Ovary (tissue), 3 donors: Measurements from ENCODE around the gene LYSET.

Experiments
- POLR2A ChIP-seq: fragments of 450-650 bp; IDR thresholded peaks from one replicate; pipeline ENCODE4 v1.6.1; 2017; ENCODE audit warnings: antibody characterized with exemption, mild to moderate bottlenecking, moderate library complexity
- TF ChIP-seq, protein P1 (sequence below), 3 donors: fragments of 450-650 bp in 2 of 3; fragments of 200-600 bp in 1 of 3; IDR thresholded peaks; one replicate each; pipeline versions ENCODE4 v1.5.1 to v1.8.0; 2016 to 2022; ENCODE audit warnings: antibody characterized with exemption in 3 of 3, mild to moderate bottlenecking in 1 of 3
- donor health status: DM: no; HTN: no; CAD: no.

DNA sequence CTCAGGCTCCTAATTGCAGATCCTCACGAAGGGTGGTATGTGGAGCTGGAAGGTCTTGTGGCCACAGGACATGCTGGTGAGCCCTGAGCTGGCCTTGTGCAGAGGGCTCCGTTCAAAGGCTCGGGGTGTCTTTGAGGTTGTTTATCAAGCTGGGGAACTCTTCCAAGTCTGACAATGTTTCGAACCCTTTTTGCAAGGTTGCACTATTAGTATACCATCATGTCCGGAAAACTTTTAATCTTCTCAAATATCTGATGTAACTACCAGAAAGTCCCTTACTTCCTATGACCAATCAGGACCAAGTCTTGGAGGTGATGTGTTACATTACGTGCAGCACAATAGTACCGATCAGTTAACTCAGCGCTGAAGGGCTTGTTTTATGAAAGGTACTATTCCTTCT lies 43.4 kb downstream of the LYSET start:
- TF ChIP-seq POLR2A = no peak
- TF ChIP-seq, protein P1, sequence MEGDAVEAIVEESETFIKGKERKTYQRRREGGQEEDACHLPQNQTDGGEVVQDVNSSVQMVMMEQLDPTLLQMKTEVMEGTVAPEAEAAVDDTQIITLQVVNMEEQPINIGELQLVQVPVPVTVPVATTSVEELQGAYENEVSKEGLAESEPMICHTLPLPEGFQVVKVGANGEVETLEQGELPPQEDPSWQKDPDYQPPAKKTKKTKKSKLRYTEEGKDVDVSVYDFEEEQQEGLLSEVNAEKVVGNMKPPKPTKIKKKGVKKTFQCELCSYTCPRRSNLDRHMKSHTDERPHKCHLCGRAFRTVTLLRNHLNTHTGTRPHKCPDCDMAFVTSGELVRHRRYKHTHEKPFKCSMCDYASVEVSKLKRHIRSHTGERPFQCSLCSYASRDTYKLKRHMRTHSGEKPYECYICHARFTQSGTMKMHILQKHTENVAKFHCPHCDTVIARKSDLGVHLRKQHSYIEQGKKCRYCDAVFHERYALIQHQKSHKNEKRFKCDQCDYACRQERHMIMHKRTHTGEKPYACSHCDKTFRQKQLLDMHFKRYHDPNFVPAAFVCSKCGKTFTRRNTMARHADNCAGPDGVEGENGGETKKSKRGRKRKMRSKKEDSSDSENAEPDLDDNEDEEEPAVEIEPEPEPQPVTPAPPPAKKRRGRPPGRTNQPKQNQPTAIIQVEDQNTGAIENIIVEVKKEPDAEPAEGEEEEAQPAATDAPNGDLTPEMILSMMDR (IDR thresholded peaks at IDR 0.05) = no peak
